T-helper 1 cell (primary cell): ENCODE measurements around the gene NOB1.
A peak's percentile ranks its signal among the peaks of the same experiment; 100 is the strongest.
"Not testable (repeated sequence)": the region's sequence is repeated elsewhere in the genome, so short reads cannot be mapped to it uniquely, and the experiment has no call there.

ENCODE experiments used
- DNase-seq, 5 donors: peaks; one replicate each; pipeline ENCODE4 v3.0.0-alpha.2; 2012 to 2020

NOB1 gene

DNA sequence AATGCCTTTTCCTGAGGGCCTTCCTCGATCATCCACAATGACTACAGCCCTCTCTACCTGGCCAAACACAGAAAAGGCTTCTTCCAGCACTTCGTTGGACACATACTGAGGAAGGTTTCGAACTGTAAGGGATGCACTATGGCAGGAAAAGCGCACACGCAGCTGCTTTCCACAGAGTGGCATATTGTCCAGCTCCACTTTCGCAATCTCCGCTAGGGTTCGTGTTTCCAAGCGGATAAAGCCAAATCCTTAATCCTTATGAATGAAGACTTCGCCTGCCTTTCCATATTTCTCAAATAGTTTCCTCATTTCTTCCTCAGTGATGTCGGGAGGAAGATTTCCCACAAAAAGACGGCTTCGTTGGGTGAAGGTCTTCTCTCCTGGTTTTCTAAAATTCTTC lies 2.6 kb upstream of the NOB1 start:
- not testable (repeated sequence) for DNase-seq

DNA sequence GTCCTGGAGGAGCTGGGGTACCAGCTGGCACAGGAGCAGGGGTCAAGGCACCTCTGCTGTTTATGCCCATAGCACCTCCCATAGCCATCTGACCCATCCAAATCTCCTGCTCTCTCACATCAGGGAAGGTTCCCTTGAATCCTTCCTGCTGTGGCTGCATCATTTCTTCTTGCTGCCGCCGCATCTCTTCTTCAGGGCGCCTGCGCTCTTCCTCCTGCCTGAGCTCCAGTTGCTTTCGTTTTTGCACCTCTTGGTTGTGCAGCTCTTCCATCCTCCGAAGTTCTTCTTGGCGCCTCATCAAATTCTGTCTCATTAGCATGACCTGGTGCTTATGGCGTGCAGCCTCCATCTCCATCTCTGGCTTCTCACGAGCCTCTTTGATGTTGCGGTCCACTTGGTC lies 2.0 kb upstream of the NOB1 start:
- no peak for DNase-seq

DNA sequence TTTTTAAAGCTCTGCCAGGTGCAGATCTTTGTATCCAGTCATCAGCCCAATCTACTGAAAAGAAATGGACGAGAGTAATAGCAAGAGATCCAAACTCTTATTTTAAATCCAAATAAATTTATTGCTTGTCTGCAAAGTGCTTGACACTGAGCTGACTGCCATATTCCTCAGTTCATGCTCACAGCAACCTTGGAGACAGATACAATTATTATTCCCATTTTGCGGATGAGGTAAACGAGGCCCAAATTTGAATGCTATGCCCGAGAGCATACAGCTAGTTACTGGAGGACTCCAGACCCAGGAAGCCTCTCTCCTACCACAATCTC lies 620 bp downstream of the NOB1 start:
- no peak for DNase-seq

DNA sequence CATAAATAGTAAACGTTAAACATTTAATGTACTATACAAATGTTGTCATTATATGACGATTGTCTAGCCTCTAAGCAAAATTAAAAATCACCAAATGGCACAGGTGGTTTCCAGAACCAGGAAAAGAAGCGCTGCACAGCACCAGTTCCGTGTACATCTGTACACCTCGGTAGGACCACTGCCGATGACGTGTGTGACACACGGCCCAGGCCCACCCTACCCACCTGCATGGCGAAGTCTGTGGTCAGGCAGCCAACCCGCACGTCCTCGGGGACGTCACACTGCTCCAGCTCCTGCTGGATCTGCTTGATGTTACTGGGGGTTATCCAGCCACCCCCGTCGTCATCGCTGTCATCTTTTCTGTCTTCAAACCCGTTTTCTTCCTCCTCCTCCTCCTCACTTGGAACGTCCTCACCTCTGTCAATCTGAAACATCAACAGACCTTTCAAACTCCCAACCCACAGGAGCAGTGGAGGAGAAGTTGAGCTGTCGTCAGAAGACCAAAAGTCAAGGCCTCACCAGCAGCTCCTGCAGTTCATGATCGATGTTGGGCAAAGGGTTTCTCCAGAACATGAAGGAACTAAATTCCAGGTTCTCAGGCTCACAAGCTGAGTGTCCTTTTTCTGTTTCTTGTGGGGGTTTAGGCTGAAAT lies 5.9 kb downstream of the NOB1 start:
- DNase-seq = no peak

DNA sequence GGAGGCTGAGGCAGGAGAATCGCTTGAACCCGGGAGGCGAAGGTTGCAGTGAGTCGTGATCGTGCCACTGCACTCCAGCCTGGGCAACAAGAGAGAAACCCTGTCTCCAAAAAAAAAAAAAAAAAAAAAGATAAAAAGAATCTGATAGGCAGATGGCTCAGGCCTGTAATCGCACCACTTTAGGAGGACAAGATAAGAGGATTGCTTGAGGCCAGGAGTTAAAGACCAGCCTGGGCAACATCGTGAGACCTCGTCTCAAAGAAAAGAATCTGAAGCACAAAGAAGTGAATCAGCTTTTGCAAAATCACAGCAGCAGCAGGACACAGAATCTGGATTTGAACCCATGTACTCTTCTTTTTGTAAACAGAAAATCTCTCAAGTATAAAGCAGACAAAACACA lies 7.6 kb downstream of the NOB1 start:
- no peak for DNase-seq

DNA sequence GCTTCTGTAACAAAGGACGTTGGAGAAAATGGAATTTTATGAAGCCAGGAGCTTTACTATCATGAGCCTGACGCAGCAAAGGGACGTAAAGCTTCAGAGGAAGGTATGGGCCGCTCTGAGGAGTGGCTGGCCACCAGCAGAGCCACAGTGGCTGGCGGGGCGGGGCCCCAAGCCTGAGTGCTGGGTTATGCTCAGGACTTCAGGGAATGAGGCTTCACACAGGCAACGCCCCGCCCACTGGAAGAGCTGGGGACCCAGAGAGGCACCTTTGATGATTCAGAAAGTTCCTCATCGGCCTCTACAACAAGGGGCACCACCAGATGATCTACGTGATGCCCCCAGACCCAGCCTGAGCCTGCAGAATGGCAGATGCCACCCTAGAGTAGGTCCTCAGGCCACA lies 8.8 kb downstream of the NOB1 start:
- no peak for DNase-seq

DNA sequence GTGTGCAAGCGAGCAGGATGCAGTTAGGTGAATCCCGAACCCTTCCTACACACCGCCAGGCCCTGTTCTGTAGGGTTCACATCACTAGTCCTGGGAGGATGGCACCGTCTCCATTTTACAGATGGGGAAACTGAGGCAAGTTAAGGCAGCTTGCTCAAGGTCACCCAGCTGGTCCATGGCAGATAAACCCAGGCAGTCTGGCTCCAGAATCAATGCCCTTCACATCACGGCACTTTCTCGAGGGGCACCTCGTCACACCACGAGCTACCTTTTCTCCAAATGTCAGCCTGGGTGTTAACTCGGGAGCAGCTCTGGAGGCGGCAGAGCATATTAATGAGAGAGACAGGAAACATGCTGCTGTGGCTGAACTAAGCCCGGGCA lies 9.5 kb downstream of the NOB1 start:
- DNase-seq = no peak

DNA sequence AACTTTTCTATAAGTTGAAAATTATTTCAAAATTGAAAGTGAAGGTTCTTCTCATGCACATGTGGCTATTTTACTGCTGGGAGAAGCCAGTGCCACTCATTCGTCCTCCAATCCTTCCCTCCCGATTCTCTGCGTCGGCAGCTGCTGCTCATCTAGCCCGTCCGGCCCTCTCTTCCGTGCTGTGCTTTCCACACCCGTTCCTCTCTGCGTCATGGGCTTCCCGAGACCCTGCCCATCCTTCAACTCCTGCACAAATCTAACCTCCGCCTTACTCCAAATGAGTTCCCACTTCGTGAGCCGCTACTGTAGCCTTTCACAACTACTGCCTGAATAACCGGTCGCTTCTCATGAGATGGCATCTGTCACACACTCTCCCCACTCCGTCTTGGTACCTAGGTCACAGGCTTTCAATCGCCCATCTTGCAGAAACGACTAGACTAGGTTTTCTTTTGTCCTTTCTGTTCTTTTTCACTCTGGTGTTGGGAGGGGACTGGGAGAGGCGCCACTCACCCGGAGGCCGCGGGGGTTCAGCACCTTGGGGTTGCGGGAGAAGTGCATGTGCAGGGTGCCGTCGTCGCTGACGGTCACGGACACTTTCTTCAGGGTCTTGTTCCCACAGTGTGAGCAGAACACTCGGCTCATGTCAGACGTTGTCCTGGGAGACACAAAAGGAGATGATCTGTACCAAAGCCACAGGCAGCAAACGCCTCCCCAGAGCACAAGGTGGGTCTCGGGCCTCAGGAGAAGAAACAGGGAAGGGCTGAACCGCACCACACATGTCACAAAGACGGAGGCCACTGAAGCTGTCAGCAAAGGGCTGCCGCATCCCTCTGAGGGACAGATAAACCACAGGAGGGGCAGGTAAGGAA lies 10.1 kb downstream of the NOB1 start:
- DNase-seq = no peak

DNA sequence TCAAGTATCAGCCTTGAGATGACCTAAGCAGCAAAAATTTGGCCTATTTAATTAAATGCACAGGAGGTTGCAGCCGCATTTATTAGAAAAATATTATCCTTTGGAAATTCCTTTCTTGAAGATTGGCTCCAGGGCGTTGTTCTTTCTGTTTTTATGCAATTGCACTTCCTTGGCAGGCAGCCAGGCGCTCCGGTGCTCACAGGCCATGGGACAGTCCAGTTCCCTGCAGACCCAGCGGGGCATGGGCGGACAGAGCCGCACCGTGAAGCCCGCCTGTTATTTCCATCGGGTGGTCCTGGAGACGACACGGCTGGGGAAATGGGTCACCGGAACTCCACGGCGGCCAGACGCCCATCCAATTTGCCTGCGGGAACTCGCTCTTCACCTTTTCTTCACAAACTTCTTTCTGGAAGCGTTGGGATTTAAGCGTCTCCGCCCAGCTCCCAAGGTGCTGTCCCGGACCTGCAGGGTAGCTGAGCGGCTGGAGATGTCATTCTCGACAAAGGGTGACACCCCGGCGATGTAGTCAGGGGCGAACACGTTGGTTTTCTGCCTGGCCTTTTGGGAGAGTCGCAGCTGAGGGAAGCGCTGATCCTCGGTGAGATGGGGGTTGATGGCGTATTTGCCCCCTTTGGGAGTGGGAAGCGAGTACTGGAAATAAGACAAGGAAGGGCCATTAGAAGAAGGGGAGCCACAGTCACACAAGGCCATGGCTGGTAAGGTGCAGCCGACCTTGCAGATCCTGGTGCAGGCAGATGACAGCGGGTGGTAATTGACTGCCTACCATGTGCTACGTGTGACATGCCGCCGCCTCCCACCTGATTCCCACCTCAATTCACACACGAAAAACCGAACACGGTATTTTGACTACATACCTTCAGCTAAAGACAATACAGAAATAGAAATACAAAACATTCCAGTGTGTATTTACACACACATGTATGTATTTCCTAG lies 12.5 kb downstream of the NOB1 start:
- no peak for DNase-seq

DNA sequence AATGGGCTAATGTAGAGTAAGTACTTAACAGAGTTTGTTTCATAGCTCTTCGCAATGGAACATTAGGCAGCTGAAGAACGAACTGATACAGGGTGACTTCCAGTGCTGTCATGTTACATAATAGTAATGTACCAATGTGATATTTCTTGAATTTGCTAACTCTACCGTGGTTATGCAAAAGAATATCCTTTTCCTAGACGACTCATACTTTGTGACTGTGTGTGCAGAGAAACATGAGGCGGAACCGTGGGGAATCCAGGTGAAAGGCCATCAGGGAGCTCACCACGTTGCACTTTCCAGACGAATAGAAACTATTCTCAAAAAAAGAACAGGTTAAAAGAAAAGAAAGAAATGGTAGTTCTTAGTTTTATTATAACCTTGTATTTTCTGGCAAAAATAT lies 13.2 kb downstream of the NOB1 start:
- no peak for DNase-seq

DNA sequence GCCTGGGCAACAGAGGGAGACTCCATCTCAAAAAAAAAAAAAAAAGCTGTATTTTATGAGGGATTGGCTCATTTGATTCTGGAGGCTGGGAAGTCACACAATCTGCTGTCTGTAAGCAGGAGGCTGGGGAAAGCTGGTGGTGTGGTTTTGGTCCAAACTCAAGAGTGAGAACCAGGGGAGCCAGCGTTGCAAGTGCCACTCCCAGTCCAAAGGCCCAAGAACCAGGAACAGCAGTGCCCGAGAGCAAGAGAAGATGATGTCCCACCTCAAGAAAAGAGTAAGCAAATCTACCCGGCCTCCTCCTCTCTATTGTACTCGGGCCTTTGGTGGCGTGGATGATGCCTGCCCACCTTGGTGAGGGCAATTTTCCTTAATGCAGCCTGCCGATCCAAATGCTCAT lies 22.6 kb downstream of the NOB1 start:
- DNase-seq = no peak

DNA sequence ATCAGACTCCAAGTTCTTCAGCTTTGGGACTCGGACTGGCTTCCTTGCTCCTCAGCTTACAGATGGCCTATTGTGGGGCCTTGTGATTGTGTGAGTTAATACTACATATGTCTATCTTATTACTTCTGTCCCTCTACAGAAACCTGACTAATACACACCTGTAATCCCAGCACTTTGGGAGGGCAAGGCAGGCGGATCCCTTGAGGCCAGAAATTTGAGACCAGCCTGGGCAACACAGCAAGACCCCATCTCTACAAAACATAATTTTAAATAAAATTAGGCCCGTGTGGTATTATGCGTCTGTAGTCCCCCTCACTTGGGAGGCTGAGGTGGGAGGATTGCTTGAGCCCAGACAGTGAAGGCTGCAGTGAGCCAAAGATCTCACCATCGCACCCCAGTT lies 23.4 kb downstream of the NOB1 start:
- DNase-seq = not testable (repeated sequence)

DNA sequence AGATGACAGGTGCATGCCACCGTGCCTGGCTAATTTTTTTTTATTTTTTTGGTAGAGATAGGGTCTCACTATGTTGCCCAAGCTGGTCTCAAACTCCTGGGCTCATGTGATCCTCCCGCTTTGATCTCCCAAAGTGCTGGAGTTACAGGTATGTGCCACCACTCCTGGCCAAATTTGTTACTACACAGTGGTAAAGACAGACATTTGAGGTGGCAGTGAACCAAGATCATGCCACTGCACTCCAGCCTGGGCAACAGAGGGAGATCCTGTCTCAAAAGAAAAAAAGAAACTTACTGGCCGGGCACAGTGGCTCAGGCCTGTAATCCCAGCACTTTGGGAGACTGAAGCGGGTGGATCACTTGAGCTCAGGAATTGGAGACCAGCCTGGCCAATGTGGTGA lies 25.7 kb downstream of the NOB1 start:
- DNase-seq = not testable (repeated sequence)

DNA sequence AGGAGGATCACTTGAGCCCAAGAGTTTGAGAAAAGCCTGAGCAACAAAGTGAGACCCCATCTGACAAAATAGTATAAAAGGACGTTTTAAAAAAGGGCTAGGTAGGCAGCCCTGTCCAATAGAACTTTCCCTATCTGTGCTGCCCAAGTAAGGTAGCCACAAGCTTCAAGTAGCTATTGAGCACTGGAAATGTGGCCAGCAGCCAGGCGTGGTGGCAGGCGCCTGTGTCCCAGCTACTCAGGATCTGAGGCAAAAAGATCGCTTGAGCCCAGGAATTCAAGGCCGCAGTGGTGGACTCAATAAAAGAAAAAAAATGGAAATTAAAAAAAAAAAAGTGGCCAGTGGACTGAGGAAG lies 26.8 kb downstream of the NOB1 start:
- no peak for DNase-seq

DNA sequence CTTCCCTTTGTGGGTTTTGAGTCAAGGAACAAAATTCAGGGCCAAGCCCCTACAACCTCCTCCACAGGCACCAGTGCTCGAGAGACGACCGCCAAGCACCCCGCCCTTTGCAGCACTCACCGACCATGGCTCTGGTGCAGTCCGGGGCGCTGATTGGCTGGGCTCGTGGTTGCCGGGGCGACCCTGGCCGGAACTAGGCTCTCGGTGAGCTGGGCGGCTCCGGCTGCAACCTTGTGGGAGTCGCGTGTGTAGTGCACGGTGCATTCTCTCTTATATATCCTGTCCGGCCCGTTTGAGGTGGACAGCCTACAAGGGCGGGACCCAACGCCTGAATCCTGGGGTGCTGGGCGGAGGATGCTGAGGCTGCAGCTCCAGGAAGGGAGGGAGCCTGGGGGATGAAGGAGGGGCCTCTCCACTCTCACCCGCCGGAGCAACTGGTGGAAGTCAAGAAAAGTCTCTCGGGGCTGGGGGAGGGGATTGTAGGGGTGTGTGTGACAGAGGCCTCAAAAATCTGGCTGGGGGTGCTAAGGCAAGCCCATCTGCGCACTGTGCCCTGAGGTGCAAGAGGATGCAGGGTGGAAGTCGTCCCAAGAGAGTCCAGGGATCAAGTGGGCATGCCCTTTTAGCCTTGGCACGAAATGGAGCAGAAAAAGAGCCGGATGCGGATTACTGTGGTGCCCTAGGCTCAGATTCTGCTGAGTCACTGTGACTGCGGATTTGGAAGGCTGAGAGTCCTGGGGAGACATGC lies 28.2 kb downstream of the NOB1 start, which contains the start of gene NQO1:
Gene NQO1, minus strand, starts transcription at position 248 of the 748 bp plus-strand sequence. Its CDS starts 121 bp downstream, at position 127.
- peak; percentile 59 to 89 (median 68) for DNase-seq

DNA sequence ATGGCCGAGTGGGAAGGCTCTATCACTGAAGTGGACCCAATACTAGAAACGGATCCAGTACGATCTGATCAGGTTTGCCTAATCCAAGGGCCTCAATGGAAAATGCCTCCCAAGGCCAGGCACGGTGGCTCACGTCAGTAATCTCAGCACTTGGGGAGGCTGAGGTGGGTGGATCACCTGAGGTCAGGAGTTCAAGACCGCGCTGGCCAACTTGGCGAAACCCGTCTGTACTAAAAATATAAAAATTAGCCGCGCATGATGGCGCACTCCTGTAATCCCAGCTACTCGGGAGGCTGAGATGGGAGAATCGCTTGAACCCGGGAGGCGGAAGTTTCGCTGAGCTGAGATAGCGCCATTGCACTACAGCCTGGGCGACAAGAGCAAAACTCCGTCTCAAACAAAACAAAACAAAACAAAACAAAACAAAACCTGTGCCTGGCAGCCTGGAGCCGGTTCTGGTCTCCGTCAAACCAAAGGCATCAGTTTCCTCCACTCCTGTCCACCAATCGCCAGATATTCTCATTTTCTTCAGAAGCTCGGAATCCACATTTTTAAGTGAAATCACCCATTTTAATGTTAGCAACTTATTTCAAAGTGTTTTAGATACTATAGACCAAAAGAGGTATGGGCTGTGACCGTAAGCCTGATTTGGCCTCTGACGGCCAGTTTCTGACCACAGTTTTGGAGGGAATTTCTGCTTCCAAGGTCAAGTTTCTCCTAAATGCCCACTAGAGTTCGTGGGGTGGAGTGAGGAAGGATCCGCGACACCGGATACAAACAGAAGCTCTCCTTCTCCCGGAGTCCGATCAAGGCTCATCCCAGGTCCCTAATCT lies 29.0 kb downstream of the NOB1 start:
- no peak for DNase-seq

DNA sequence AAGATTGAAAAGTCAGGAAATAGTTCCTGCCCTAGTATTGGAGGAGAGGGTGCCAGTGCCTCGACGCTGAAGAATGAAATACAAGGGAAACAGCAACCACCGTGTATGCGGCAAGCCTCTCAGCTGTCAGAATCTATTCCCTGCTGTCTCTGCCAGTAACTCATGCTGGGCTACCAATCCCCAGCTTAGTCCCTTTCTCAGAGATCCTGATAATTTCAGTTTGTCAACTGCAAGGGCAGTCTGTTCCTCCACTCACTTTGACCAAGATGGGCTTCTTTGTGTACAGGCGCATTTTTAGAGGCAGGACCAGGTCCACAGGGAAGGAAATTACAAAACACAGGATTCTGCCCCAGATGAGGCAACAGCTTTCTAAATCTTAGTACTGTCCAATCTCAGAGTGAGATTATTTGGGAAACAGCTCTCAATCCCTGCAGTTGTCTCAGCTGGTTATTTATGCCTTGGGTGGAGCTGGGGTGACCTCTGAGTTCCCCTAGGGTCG lies 29.7 kb downstream of the NOB1 start:
- no peak for DNase-seq

DNA sequence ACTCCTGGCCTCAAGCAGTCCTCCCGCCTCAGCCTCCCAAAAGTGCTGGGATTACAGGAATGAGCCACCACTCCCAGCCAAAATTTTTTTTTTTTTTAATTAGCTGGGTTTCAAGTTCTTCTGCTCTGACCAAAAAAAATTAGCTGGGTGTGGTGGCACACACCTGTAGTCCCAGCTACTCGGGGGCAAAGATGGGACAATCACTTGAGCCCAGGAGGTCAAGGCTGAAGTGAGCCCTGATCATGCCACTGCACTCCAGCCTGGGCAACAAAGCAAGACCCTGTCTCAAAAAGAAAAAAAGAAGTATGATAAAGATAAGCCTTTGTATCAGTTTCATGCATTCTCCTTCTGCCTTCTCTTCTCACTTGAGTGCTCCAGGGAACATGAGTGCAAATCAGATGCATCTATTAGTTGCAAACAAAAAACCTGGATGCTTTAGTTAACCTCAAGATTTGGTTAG lies 30.3 kb downstream of the NOB1 start:
- DNase-seq = no peak

DNA sequence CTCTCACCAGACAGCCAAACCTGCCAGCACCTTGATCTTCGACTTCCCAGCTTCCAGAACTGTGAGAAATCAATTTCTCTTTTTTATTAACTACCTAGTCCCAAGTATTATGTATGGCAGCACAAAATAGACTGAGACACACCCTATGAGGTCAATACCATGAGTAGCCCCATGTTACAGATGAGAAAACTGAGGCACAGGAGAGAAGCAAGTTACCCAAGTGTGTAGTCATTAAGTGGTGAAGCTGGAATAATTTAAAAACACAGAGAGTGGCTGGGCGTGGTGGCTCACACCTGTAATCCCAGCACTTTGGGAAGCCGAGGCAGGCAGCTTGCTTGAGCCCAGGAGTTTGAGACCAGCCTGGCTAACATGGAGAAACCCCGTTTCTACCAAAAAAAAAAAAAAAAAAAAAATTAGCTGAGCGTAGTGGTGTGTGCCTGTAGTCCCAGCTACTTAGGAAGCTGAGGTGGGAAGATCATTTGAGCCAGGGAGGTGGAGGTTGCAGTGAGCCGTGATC lies 33.2 kb downstream of the NOB1 start:
- DNase-seq = no peak

DNA sequence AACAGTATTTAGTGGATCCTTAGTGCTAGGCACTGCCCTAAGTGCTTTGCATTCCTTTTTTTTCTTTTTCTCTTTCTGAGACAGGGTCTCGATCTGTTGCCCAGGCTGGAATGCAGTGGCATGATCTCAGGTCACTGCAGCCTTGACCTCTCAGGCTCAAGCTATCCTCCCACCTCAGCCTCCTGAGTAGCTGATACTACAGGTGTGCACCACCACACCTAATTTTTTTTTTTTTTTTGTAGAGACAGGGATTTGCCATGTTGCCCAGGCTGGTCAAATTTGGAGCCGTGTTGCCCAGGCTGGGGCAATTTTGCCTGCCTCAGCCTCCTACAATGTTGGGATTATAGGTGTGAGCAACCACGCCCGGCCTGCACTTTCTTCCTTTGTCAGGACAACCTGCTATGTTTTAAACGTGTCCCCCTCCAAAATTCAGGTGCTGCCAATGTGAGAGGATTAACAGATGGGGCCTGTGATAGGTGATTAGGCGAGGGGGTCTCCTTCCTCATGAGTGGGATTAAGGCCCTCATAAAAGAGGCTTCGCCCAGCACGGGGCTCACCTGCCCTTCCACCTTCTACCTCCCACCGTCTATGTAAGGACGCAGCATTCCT lies 33.8 kb downstream of the NOB1 start:
- DNase-seq = no peak
